Uterus (tissue), 4 donors: ENCODE data around the gene MAP7D2. TPM values are rescaled to one million over a fixed set of nuclear protein-coding genes. Genes with fewer than 3 reads are reported as not detected.

Experiments
- DNase-seq, 2 donors: peaks; one replicate each; pipeline ENCODE4 v3.0.0-alpha.2; 2019 to 2020
- H3K27ac ChIP-seq, 2 donors: fragments of 200-600 bp; sonication (generic); 1 replicate in 1 of 2; 2 replicates in 1 of 2; pipeline ENCODE4 v1.5.1; 2016 to 2018
- H3K27me3 ChIP-seq, 2 donors: fragments of 200-600 bp; sonication (generic); one replicate each; pipeline ENCODE4 v1.5.1; 2018 to 2019; ENCODE audit warnings: control low read depth in 1 of 2
- H3K36me3 ChIP-seq, 2 donors: fragments of 200-600 bp; sonication (generic); one replicate each; pipeline ENCODE4 v1.5.1; 2019; ENCODE audit warnings: control low read depth in 1 of 2
- H3K4me1 ChIP-seq, 2 donors: fragments of 200-600 bp; sonication (generic); one replicate each; pipeline ENCODE4 v1.5.1; 2018 to 2019; ENCODE audit warnings: control low read depth in 1 of 2
- H3K4me3 ChIP-seq, 2 donors: fragments of 200-600 bp; sonication (generic); 1 replicate in 1 of 2; 2 replicates in 1 of 2; pipeline ENCODE4 v1.5.1; 2018 to 2019; ENCODE audit warnings: mild to moderate bottlenecking in 1 of 2
- H3K9me3 ChIP-seq, 2 donors: fragments of 200-600 bp; sonication (generic); one replicate each; pipeline ENCODE4 v1.5.1; 2019; ENCODE audit warnings: control low read depth in 1 of 2
- POLR2A ChIP-seq, 2 donors: fragments of 450-650 bp; IDR thresholded peaks; one replicate each; pipeline ENCODE4 v1.6.1; 2016; ENCODE audit warnings: antibody characterized with exemption in 2 of 2, mild to moderate bottlenecking in 1 of 2, moderate library complexity in 1 of 2
- intact Hi-C: fragments of 100-400 bp; cut with DNase I; formaldehyde crosslinking; loops from one replicate; pipeline ENCODE4 v1.15.1; 2023; ENCODE audit warnings: low total_unique reads
- total RNA-seq, 4 donors: library from RNA; depleted of rRNA in 3 of 4; stranded (reverse); fragments of >200 nt in 3 of 4; gene quantifications; one replicate each; pipeline versions ENCODE4 v1.1.0 to v1.2.4, GENCODE V29; 2014 to 2023
- TF ChIP-seq, protein P1 (sequence below), 4 experiments: fragments of 200-600 bp in 2 of 4; fragments of 450-650 bp in 2 of 4; sonication (generic) in 2 of 4; IDR thresholded peaks; one replicate each; pipeline ENCODE4 v1.5.1; 2016 to 2019; ENCODE audit warnings: antibody characterized with exemption in 4 of 4, mild to moderate bottlenecking in 2 of 4, moderate library complexity in 1 of 4
- donor health status: DM: yes; HTN: yes; CAD: no.

The MAP7D2 gene
- total RNA-seq, 4 donors from 2014 or later: 0.55 to 1.2 (median 0.88) TPM; not detected in 1

DNA sequence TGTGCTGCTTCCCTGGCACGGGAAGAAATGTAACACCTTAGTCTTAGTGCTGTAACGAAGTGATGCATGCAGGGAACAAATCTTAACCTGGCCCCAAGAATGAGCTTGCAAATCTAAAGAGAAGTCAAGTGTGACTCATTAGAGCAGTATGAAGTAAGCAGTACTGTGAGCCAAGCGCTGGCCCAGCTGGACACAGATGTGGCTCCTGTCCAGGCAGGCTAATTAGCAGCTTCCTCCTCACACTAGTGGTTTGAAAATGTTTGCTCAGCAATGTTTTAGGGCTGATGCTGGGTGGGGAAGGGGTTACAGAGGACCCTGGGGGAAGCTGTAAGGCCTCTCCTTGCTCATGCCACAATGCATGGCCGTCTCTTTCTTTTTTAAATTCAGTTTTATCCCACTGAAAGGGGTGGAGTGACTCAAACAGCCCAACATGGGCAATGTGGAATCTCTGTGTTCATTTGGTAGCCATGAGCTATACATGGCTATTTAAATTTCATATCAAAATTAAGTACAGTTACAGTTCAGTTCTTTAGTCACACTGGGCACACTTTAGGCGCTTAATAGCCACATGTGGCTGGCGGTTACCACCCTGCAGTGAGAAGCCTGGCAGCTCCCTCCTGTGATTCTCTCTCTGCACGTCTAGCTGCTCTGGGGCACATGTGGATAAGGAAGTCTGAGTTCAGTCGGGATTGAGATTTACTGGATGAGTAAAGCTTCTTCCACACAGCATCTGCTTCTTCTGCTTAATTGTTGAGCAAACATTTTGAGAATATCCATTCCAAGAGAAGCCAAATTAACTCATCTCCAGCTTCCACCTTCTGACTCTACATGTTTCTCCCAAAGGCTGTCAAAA, 48.8 kb downstream of the MAP7D2 start:
- Histone ChIP-seq H3K9me3 (no peaks in the 10 kb centered on the region), H3K36me3 (no peaks in the 10 kb centered on the region), H3K4me3 (no peak overlapping the region), H3K27ac (peak overlapping the region in 1 of 2 donors; percentile 41), H3K4me1 (peaks cover 0 to 3% of the 10 kb centered on the region in 2 donors), H3K27me3 (no peaks in the 10 kb centered on the region)
- DNase-seq: peak; percentile 88
- intact Hi-C loops: no loop called here
- TF ChIP-seq POLR2A (IDR thresholded peaks at IDR 0.05): no peak
- TF ChIP-seq, protein P1, sequence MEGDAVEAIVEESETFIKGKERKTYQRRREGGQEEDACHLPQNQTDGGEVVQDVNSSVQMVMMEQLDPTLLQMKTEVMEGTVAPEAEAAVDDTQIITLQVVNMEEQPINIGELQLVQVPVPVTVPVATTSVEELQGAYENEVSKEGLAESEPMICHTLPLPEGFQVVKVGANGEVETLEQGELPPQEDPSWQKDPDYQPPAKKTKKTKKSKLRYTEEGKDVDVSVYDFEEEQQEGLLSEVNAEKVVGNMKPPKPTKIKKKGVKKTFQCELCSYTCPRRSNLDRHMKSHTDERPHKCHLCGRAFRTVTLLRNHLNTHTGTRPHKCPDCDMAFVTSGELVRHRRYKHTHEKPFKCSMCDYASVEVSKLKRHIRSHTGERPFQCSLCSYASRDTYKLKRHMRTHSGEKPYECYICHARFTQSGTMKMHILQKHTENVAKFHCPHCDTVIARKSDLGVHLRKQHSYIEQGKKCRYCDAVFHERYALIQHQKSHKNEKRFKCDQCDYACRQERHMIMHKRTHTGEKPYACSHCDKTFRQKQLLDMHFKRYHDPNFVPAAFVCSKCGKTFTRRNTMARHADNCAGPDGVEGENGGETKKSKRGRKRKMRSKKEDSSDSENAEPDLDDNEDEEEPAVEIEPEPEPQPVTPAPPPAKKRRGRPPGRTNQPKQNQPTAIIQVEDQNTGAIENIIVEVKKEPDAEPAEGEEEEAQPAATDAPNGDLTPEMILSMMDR (IDR thresholded peaks at IDR 0.05): no peak

DNA sequence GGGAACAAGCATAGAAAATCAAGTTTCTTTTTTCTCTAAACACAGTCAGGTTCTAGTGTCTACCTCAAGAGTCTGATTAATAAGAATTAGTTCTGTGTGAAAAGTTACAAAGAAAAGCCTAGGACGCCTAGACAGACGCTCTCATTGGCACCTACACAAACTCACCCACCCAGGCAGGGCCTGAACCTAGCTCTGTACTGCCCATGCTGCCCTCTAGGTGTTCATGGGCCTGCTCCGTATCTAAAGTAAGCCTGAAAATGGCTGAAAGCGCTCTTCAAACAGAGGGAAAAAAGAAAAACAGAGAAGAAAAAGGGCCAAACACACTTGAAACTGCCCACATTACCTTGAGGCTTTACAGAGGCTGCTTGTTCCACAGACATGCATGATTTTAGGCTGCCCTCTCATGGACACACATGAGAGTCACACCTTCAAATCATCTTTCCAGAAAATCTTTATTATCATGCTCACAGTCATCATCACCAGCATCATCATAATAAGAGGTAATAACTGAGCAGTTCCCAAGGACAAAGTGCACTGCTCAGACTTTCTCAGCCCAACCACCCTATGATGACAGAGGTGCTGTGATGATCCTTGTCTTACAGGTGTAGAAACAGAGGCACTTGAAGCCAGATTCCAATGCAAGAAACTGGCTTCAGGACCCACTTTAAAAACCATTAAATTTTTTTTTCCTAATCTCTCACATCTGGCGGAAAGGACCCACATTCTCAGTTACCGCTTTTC, 49.6 kb downstream of the MAP7D2 start:
- no peak for TF ChIP-seq POLR2A (IDR thresholded peaks at IDR 0.05)
- TF ChIP-seq, protein P1 (IDR thresholded peaks at IDR 0.05): peak in 3 of 4 experiments; percentile 21 to 45 (median 27)
- Histone ChIP-seq H3K4me1 (peaks cover 0 to 3% of the 10 kb centered on the region in 2 donors), H3K27ac (peak overlapping the region in 1 of 2 donors; percentile 41), H3K36me3 (no peaks in the 10 kb centered on the region), H3K9me3 (no peaks in the 10 kb centered on the region), H3K27me3 (no peaks in the 10 kb centered on the region), H3K4me3 (no peak overlapping the region)
- peak in 1 of 2 donors; percentile 24 for DNase-seq
- intact Hi-C loops: no loop called here

DNA sequence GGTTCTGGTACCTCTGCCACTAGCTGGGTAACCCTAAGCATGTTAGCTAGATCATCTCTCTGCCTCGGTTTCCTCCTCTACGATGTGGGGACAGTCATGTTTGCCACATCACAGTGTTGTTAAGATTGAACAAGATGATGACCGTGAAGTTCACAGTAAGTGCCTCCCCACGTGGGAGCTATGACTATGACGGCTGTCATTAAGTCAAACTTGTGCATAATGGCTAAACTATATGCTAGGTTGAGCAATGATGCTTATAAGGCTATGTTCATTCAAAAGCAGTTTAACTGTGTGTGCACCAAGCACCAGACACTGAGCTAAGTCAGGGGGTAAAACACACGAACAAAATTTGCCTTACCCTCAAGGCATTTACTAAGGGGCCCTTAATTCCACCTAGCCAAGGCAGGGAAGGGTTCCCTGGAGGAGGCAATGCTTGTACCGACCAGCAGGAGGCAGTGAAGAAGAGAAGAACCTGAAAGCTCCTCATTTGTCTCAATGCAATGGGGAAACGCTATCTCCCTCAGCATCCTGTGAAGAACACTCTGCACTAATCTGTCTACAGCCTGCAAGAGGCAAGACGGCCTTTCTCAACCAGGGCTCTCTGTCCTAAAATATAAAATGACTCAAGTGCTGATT, 52.9 kb downstream of the MAP7D2 start:
- Histone ChIP-seq H3K27ac (no peak overlapping the region), H3K9me3 (no peaks in the 10 kb centered on the region), H3K4me3 (no peak overlapping the region), H3K4me1 (peaks cover 0 to 3% of the 10 kb centered on the region in 2 donors), H3K27me3 (no peaks in the 10 kb centered on the region), H3K36me3 (no peaks in the 10 kb centered on the region)
- TF ChIP-seq POLR2A (IDR thresholded peaks at IDR 0.05): no peak
- TF ChIP-seq, protein P1 (IDR thresholded peaks at IDR 0.05): no peak
- intact Hi-C loops: no loop called here
- DNase-seq: no peak

DNA sequence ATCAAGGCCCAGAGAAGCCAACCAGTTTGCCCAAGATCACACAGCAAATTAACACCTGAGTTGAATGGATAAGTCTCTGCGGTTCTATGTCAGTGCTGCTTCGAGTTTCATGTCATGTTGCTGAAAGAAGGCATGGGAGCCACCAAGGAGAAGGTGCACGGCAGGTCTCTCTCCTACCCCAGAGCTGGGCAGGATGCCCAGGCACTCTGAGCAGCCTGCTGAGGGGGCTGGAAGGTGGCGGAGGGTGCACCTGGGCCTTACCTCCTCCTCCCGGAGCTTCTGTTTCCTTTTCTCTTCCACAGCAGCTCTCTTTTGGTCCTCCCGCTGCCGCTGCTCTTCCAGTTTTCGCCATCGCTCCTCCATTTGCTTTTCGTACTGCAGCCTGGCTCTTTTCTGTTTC, 53.6 kb downstream of the MAP7D2 start:
- no peak for DNase-seq
- intact Hi-C loops: no loop called here
- Histone ChIP-seq H3K36me3 (no peaks in the 10 kb centered on the region), H3K27ac (no peak overlapping the region), H3K4me3 (no peak overlapping the region), H3K9me3 (no peaks in the 10 kb centered on the region), H3K27me3 (no peaks in the 10 kb centered on the region), H3K4me1 (peaks cover 0 to 3% of the 10 kb centered on the region in 2 donors)
- TF ChIP-seq, protein P1 (IDR thresholded peaks at IDR 0.05): no peak
- no peak for TF ChIP-seq POLR2A (IDR thresholded peaks at IDR 0.05)
